ENCODE data around the gene NDUFB8.

DNA sequence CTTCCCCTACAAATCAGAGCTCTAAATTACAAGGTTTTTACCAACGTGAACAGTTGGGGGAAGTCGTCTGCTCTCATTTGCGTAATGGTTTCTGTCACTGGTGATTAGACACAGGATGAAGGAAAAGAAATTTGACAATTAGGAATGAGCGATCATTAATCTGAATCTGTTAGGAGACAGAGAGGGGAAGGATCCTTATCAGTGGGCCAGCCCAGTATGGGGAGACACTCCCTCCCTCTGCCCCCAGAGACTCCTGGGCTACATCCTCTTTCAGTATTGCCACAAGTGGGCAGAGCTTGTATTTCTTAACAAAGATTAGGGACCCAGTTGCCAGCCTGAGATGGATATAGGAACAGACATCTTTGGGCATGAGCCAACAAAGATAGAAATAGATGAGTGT, 21.5 kb upstream of the NDUFB8 start:
- TF ChIP-seq CTCF (conservative IDR thresholded peaks at IDR 0.05; ENCODE audit: low read depth, low read length) = no peak
- TF ChIP-seq EZH2phosphoT487 (IDR thresholded peaks at IDR 0.05; ENCODE audit: borderline replicate concordance, low read length) = no peak
- no peak for TF ChIP-seq EZH2 (IDR thresholded peaks at IDR 0.05; ENCODE audit: low read length, unreplicated experiment)

Measured in PC-3 (cell line).